IPS-18c (cell line): ENCODE measurements around the gene USPL1.

ENCODE experiments used
- H3K4me3 ChIP-seq: 2 replicates; pipeline ENCODE4 v1.7.0; 2013; ENCODE audit warnings: low read depth, mild to moderate bottlenecking, low read length, moderate library complexity; ENCODE audit not compliant: insufficient read depth
- H3K9me3 ChIP-seq: one replicate; pipeline ENCODE4 v1.6.1; 2013; ENCODE audit warnings: mild to moderate bottlenecking, low read length, moderate library complexity; ENCODE audit not compliant: control insufficient read depth, insufficient read depth

Gene USPL1

GRCh38 chr13:30675717-30676116 is 58.0 kb downstream of the USPL1 start:
- no peaks in the 10 kb centered on the region for H3K9me3 ChIP-seq
- no peak overlapping the region for H3K4me3 ChIP-seq

- H3K9me3 ChIP-seq: no peaks in the 10 kb centered on the region
- H3K4me3 ChIP-seq: no peak overlapping the region
Observed at GRCh38 chr13:30676672-30677071, 59.0 kb downstream of the USPL1 start.

GRCh38 chr13:30679483-30680330 is 62.0 kb downstream of the USPL1 start:
- no peaks in the 10 kb centered on the region for H3K9me3 ChIP-seq
- H3K4me3 ChIP-seq: no peak overlapping the region

- Histone ChIP-seq H3K4me3 (no peak overlapping the region), H3K9me3 (no peaks in the 10 kb centered on the region)
Observed at GRCh38 chr13:30681843-30682242, 64.1 kb downstream of the USPL1 start.

GRCh38 chr13:30685320-30685859 is 67.7 kb downstream of the USPL1 start:
- Histone ChIP-seq H3K9me3 (no peaks in the 10 kb centered on the region), H3K4me3 (no peak overlapping the region)

- H3K4me3 ChIP-seq: no peak overlapping the region
- H3K9me3 ChIP-seq: no peaks in the 10 kb centered on the region
Observed at GRCh38 chr13:30685987-30686386, 68.3 kb downstream of the USPL1 start.

- no peaks in the 10 kb centered on the region for H3K9me3 ChIP-seq
- no peak overlapping the region for H3K4me3 ChIP-seq
Observed at GRCh38 chr13:30687601-30688000, 69.9 kb downstream of the USPL1 start.

DNA sequence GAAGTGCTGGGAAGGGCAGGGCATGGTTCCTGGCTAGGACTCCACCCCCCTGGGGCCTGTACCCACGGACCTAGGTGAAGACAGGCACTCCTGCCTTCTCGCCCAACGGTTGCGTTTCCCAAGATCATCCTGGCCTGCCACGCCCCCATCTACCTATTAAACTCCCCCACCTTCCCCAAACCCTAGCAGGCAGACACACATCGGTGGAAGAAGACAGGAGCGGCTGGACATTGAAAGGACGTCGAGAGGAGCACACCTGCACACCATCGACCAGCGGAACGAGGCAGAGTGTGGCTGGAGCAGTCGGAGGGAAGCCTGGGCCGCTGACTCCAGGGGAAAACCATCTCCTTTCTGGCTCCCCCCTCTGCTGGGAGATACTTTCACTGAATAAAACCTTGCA is 72.0 kb downstream of the USPL1 start:
- Histone ChIP-seq H3K4me3 (no peak overlapping the region), H3K9me3 (no peaks in the 10 kb centered on the region)

DNA sequence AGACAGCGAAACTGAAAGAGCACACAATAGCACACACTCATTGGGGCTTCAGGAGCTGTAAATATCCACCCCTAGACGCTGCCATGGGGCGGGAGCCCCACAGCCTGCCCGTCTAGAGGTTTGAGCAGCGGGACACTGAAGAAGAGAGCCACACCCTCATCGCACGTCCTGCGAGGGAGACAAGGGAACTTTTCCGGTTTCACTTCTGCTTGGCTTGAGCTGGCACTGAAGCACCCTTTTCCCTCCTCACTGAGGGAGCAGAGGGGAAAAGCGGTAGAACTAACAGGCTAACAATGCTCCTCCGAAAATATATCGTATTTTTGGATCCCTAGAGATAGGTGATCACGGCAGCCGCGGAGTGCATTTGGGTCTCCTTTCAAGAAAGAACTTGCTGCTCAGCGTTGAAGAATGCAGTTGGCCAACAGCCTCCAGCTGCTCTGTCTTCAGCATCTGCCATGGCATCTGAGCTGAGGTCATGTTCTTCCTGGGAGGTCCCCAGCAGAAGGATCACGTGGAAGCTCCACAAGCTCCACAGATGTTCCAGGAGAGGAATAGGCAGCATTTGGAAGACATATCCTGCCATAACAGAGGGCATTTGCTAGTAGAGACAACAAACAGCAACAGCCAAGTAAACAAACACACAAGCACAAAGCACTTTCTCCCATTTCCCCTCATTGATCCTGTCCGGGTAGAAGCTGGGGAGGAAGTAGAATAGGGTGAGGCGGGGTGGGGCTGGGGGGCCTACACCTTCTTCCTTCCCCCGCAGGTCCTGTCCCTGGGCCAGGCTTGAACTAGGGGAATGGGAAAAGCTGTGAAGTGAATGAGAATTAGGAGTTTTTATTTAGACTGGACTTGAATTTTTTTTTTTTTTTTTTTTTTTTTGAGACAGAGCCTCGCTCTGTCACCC is 72.8 kb downstream of the USPL1 start:
- Histone ChIP-seq H3K9me3 (no peaks in the 10 kb centered on the region), H3K4me3 (no peak overlapping the region)

- H3K4me3 ChIP-seq: no peak overlapping the region
Observed at GRCh38 chr13:30692113-30692512, 74.4 kb downstream of the USPL1 start.

DNA sequence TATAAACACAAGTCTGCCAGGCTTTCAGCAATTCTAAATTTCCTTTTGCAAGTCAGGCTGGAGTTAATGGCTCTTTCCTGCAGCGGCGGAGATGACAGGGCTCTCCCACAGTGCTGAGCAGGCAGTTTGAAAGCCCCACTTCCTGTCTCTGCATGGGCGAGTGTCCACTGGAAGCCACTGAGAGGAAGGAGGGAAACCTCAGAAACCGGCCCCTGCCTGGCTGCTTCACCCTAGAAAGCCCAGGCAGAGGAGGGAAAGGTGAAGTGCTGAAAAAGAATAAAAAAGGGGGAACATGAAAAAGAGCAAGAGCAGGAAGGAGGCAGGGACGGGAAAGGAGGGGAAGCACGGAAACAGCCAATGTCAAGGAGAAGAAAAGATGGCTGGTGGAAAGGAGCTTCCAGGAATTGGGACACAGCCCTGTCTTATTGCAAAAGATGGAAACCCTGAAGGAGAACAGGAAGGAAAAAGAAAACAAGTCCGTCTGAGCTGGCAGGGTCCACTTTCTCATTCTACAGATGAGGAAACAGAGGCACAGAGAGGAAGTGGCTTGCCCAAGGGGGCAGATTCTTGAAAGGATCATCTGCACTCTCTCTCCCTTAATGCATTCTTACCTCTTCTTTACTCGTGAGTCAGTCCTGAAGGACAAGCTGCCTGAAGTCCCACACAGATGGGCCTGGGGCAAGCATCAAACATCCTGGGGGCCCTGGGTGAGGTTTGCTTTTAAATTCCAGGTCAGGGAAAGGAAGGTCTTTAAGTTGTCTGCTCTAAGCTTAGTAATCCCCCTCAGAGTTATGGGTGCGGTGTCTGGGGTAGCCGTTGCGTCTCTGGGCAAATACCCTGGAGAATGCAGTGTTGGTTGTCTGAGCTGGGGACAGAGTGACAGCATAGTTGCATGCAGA is 78.8 kb downstream of the USPL1 start:
- no peak overlapping the region for H3K4me3 ChIP-seq
- peaks cover 2% of the 10 kb centered on the region for H3K9me3 ChIP-seq

More at GRCh38 chr13:30692113-30692512, 74.4 kb downstream of the USPL1 start:
- H3K9me3 ChIP-seq: peaks cover 2% of the 10 kb centered on the region

GRCh38 chr13:30697177-30697953 is 79.6 kb downstream of the USPL1 start:
- Histone ChIP-seq H3K9me3 (peaks cover 2% of the 10 kb centered on the region), H3K4me3 (no peak overlapping the region)

GRCh38 chr13:30697996-30698401 is 80.3 kb downstream of the USPL1 start:
- Histone ChIP-seq H3K9me3 (peaks cover 2% of the 10 kb centered on the region), H3K4me3 (no peak overlapping the region)

DNA sequence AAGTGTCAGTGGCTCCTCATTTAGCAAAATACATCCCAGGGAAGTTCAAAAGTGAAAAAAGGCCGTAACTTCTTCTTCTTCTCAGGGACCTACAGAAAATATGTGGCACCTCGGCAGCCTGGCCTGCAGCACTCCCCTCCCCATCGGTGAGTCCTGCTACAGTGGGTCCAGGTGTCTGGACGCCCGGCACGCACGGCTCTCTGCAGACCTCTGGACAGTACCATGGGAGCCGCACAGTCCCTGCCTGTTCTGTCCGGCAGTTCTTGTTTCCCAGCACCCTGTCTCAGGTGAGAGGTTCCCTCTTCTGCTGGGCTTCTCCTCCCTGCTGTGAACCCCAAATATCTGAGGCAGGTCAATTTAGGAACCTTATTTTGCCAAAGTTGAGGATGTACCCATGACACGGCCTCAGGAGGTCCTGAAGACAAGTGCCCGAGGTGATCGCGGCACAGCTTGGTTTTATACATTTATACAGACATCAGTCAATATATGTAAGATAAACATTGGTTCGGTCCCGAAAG is 80.8 kb downstream of the USPL1 start:
- H3K4me3 ChIP-seq: no peak overlapping the region
- H3K9me3 ChIP-seq: peaks cover 2% of the 10 kb centered on the region

GRCh38 chr13:30700364-30700763 is 82.6 kb downstream of the USPL1 start:
- no peak overlapping the region for H3K4me3 ChIP-seq
- peaks cover 2% of the 10 kb centered on the region for H3K9me3 ChIP-seq

- Histone ChIP-seq H3K4me3 (no peak overlapping the region), H3K9me3 (no peaks in the 10 kb centered on the region)
Observed at GRCh38 chr13:30702006-30702405, 84.3 kb downstream of the USPL1 start.
